Measurements from ENCODE around the gene ZNF488. TPM values are rescaled to one million over a fixed set of nuclear protein-coding genes. Genes with fewer than 3 reads are reported as not detected.

ZNF488 gene
- polyA plus RNA-seq, 1 experiment = 0.15 TPM

- ChIA-PET POLR2A (no interaction called here), CTCF (no interaction called here)
- Histone ChIP-seq H3K27me3 (ENCODE audit: control insufficient read depth, insufficient read depth, low read length) (peaks cover 2% of the 10 kb centered on the region; the same call in 1 of the 2 replicates), H3K36me3 (ENCODE audit: control insufficient read depth, insufficient read depth, low read length) (no peaks in the 10 kb centered on the region), H3K4me3 (ENCODE audit: low read depth, low read length) (no peak overlapping the region)
- DNase-seq (ENCODE audit: low read depth) = no peak
- no peak for TF ChIP-seq CTCF (IDR thresholded peaks at IDR 0.05; ENCODE audit: insufficient read depth, low read depth, low read length)
Measured at GRCh38 chr10:47415520-47416304, 31.6 kb upstream of the ZNF488 start.

GRCh38 chr10:47414752-47415519 is 30.8 kb upstream of the ZNF488 start:
- ChIA-PET POLR2A (no interaction called here), CTCF (no interaction called here)
- H3K36me3 ChIP-seq (ENCODE audit: control insufficient read depth, insufficient read depth, low read length) = no peaks in the 10 kb centered on the region
- no peak for TF ChIP-seq CTCF (IDR thresholded peaks at IDR 0.05; ENCODE audit: insufficient read depth, low read depth, low read length)
- DNase-seq (ENCODE audit: low read depth) = no peak
- H3K4me3 ChIP-seq (ENCODE audit: low read depth, low read length) = no peak overlapping the region
- peaks cover 2% of the 10 kb centered on the region; the same call in 1 of the 2 replicates for H3K27me3 ChIP-seq (ENCODE audit: control insufficient read depth, insufficient read depth, low read length)

GRCh38 chr10:47414227-47414592 is 30.1 kb upstream of the ZNF488 start:
- no peaks in the 10 kb centered on the region for H3K36me3 ChIP-seq (ENCODE audit: control insufficient read depth, insufficient read depth, low read length)
- ChIA-PET CTCF (interaction anchor here (0.7 kb wide), 1 partner anchor 1594 kb away, joined by 3 read pairs; no protein-coding TSS in a partner anchor), POLR2A (no interaction called here)
- TF ChIP-seq CTCF (IDR thresholded peaks at IDR 0.05; ENCODE audit: insufficient read depth, low read depth, low read length) = no peak
- H3K27me3 ChIP-seq (ENCODE audit: control insufficient read depth, insufficient read depth, low read length) = peaks cover 2% of the 10 kb centered on the region; the same call in 1 of the 2 replicates
- no peak for DNase-seq (ENCODE audit: low read depth)
- no peak overlapping the region for H3K4me3 ChIP-seq (ENCODE audit: low read depth, low read length)

GRCh38 chr10:47413531-47414226 is 29.6 kb upstream of the ZNF488 start:
- ChIA-PET CTCF (interaction anchor here (0.7 kb wide), 1 partner anchor 1595 kb away, joined by 3 read pairs; no protein-coding TSS in a partner anchor), POLR2A (no interaction called here)
- TF ChIP-seq CTCF (IDR thresholded peaks at IDR 0.05; ENCODE audit: insufficient read depth, low read depth, low read length) = no peak
- Histone ChIP-seq H3K4me3 (ENCODE audit: low read depth, low read length) (no peak overlapping the region), H3K27me3 (ENCODE audit: control insufficient read depth, insufficient read depth, low read length) (peaks cover 2% of the 10 kb centered on the region; the same call in 1 of the 2 replicates), H3K36me3 (ENCODE audit: control insufficient read depth, insufficient read depth, low read length) (no peaks in the 10 kb centered on the region)
- no peak for DNase-seq (ENCODE audit: low read depth)

- H3K27me3 ChIP-seq (ENCODE audit: control insufficient read depth, insufficient read depth, low read length) = peaks cover 2% of the 10 kb centered on the region; the same call in 1 of the 2 replicates
- no peaks in the 10 kb centered on the region for H3K36me3 ChIP-seq (ENCODE audit: control insufficient read depth, insufficient read depth, low read length)
- ChIA-PET CTCF (interaction anchor here (1.0 kb wide), 1 partner anchor 10 kb away, joined by 4 read pairs; no protein-coding TSS in a partner anchor), POLR2A (no interaction called here)
- DNase-seq (ENCODE audit: low read depth) = no peak
- no peak for TF ChIP-seq CTCF (IDR thresholded peaks at IDR 0.05; ENCODE audit: insufficient read depth, low read depth, low read length)
- no peak overlapping the region for H3K4me3 ChIP-seq (ENCODE audit: low read depth, low read length)
Measured at GRCh38 chr10:47412869-47413268, 28.8 kb upstream of the ZNF488 start.
